Measurements from ENCODE around the gene CRTC3. TPM values are rescaled to one million over a fixed set of nuclear protein-coding genes. Genes with fewer than 3 reads are reported as not detected.

CRTC3 gene
- total RNA-seq, 1 experiment from 2014 or later = 10.5 TPM

Other genes with a start within 250 kb of the CRTC3 start
- gene ZNF774, start 177.6 kb upstream of the CRTC3 start, total RNA-seq (2014; rRNA removed; shearing (Covaris generic)) = 2.9 and 3.7 TPM in 2 replicates
- 234 and 273 TPM in 2 replicates for gene IQGAP1, start 141.7 kb upstream of the CRTC3 start, total RNA-seq (2014; rRNA removed; shearing (Covaris generic))
- 12.9 and 16.1 TPM in 2 replicates for gene BLM, start 187.4 kb downstream of the CRTC3 start, total RNA-seq (2014; rRNA removed; shearing (Covaris generic))

All from RPMI7951 (cell line).